H1 (cell line): ENCODE data around the gene RAB38.

ENCODE experiments used
- CREB1 ChIP-seq: IDR thresholded peaks from 2 replicates; pipeline ENCODE4 v1.6.1; 2012; ENCODE audit warnings: inconsistent platforms
- SIRT6 ChIP-seq: IDR thresholded peaks from one replicate; pipeline ENCODE4 v1.7.1; 2012; ENCODE audit warnings: low read length, inconsistent platforms
- TAF7 ChIP-seq: optimal IDR thresholded peaks from 2 replicates; pipeline ENCODE3; 2011; ENCODE audit warnings: low read depth, mild to moderate bottlenecking, inconsistent platforms, low read length, moderate library complexity, borderline replicate concordance
- TF ChIP-seq, protein P1 (sequence below), 3 experiments: IDR thresholded peaks; 1 replicate in 2 of 3; 2 replicates in 1 of 3; pipeline versions ENCODE4 v1.5.1 to v1.6.1; 2011; ENCODE audit warnings: low read length in 3 of 3, mild to moderate bottlenecking in 3 of 3, inconsistent platforms in 2 of 3, low read depth in 1 of 3, moderate library complexity in 1 of 3; ENCODE audit not compliant: insufficient read depth in 1 of 3; ENCODE audit errors: control extremely low read depth in 1 of 3

DNA sequence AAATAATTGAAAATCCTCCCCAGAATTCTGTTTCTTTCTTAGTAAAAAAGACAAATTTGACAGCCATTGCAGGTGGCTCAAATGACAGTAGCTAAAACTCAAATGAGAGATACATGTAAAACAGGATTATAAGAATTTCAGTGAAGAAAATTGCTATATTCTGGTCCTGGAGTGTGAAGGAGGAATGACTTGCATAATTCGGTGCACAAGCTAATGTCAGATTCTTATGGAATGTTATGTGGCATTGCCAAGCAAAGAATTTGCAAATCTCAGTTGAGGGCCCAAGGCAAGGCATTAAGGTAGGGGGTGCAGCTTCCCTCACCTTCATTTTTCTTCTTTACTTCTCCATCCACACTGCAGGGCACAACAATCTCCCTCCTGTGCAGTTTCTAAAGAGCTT lies 35.4 kb downstream of the RAB38 start:
- TF ChIP-seq, protein P1, sequence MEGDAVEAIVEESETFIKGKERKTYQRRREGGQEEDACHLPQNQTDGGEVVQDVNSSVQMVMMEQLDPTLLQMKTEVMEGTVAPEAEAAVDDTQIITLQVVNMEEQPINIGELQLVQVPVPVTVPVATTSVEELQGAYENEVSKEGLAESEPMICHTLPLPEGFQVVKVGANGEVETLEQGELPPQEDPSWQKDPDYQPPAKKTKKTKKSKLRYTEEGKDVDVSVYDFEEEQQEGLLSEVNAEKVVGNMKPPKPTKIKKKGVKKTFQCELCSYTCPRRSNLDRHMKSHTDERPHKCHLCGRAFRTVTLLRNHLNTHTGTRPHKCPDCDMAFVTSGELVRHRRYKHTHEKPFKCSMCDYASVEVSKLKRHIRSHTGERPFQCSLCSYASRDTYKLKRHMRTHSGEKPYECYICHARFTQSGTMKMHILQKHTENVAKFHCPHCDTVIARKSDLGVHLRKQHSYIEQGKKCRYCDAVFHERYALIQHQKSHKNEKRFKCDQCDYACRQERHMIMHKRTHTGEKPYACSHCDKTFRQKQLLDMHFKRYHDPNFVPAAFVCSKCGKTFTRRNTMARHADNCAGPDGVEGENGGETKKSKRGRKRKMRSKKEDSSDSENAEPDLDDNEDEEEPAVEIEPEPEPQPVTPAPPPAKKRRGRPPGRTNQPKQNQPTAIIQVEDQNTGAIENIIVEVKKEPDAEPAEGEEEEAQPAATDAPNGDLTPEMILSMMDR (IDR thresholded peaks at IDR 0.05; ENCODE audit: control extremely low read depth in 1 of 3, insufficient read depth in 1 of 3, low read depth in 1 of 3, low read length in 3 of 3): no peak
- TF ChIP-seq SIRT6 (no peak), TAF7 (no peak), CREB1 (no peak)
